ENCODE data around the gene PCDHB5. TPM values are rescaled to one million over a fixed set of nuclear protein-coding genes. Genes with fewer than 3 reads are reported as not detected.

The PCDHB5 gene
- total and polyA plus RNA-seq, 2 of the 13 experiments (the other 11 are each of a cell fraction or from before 2014, with no cell fraction given) = 0.07 to 0.08 TPM

GRCh38 chr5:141121563-141121962 lies 13.4 kb upstream of the PCDHB5 start, which contains the start of gene PCDHB4:
Gene PCDHB4, plus strand, starts transcription at chr5:141121818. Its CDS starts 181 bp downstream, at chr5:141121999.
- intact Hi-C loops (cut with micrococcal nuclease; ENCODE audit: unreplicated experiment) = no loop called here
- in situ Hi-C loops (cut with HindIII; ENCODE audit: extremely low pct_ligation_motif_present, low pct_unique_long_range_greater_than_20kb) = no loop called here
- H3K79me2 ChIP-seq (ENCODE audit: insufficient read depth, low read length) = no peaks in the 10 kb centered on the region
- H3K27me3 ChIP-seq (ENCODE audit: control insufficient read depth in 1 of 2, insufficient read depth in 2 of 2, low read length in 2 of 2) = no peaks in the 10 kb centered on the region; a peak in 1 of 5 replicates
- no peaks in the 10 kb centered on the region for H3K36me3 ChIP-seq (replicated peaks in 1 of 2; ENCODE audit: control insufficient read depth in 1 of 2, insufficient read depth in 2 of 2, low read length in 2 of 2)
- DNase-seq (ENCODE audit: low spot score) (peak; percentile 5), ATAC-seq (no peak), FAIRE-seq (no peak)
- H3K4me3 ChIP-seq (replicated peaks in 1 of 3; ENCODE audit: insufficient read depth in 1 of 3, low read depth in 2 of 3, low read length in 3 of 3) = no peak within 1 kb of the TSS
- H3K9ac ChIP-seq (ENCODE audit: insufficient read depth, low read depth, low read length) = no peak within 1 kb of the TSS
- H3K9me3 ChIP-seq (ENCODE audit: low read length) = no peaks in the 10 kb centered on the region
- WGBS (ENCODE audit: low lambda C conversion rate) = 43% methylated on average over 16 of the region's 16 CpGs
- ChIA-PET POLR2A (no interaction called here), CTCF (ENCODE audit: low intra/inter-chr PET ratio, low total read pairs) (no interaction called here)
- H3K4me1 ChIP-seq (ENCODE audit: insufficient read depth, low read length) = no peaks in the 10 kb centered on the region
- no TSS peak for BruUV-seq (replicated peaks)
- 0 out of 2 replicates have a peak, but pooled peaks have one; percentile 15 for TF ChIP-seq ARID3A (IDR thresholded peaks at IDR 0.05; ENCODE audit: low read depth, low read length)
- no peak for TF ChIP-seq ZNF891 (CRISPR knock-in tag; IDR thresholded peaks at IDR 0.05)
- TF ChIP-seq UBTF (CRISPR knock-in tag; IDR thresholded peaks at IDR 0.05) = no peak
- no peak for TF ChIP-seq SNAPC4 (CRISPR knock-in tag; IDR thresholded peaks at IDR 0.05)
- peak; percentile 37; the same call in 1 of the 2 replicates for TF ChIP-seq CTCF (CRISPR knock-in tag; IDR thresholded peaks at IDR 0.05)
- TF ChIP-seq ZNF740 (CRISPR knock-in tag; IDR thresholded peaks at IDR 0.05) = no peak
- no peak for TF ChIP-seq ZNF30 (CRISPR knock-in tag; IDR thresholded peaks at IDR 0.05)
- no peak within 1 kb of the TSS for H2AFZ ChIP-seq (ENCODE audit: low read length)
- peak within 1 kb of the TSS; percentile 21; the same call in 1 of the 2 replicates for H3K4me2 ChIP-seq (ENCODE audit: low read depth, low read length)
- H4K20me1 ChIP-seq (ENCODE audit: insufficient read depth, low read length) = no peaks in the 10 kb centered on the region
- H3K27ac ChIP-seq (ENCODE audit: extremely low read length, insufficient read depth, low read length) = no peak within 1 kb of the TSS
